Spleen (tissue), 11 donors: ENCODE measurements around the gene DAZL. TPM values are rescaled to one million over a fixed set of nuclear protein-coding genes. Genes with fewer than 3 reads are reported as not detected.

Source experiments
- DNase-seq: peaks from one replicate; pipeline ENCODE4 v3.0.0-alpha.2; 2020
- H3K27ac ChIP-seq, 8 donors: fragments of 200-600 bp; sonication (generic) in 7 of 8; 1 replicate in 4 of 8; 2 replicates in 4 of 8; pipeline versions ENCODE4 v1.5.0 to v1.8.0; 2016 to 2021; ENCODE audit warnings: inconsistent platforms in 4 of 8, mild to moderate bottlenecking in 4 of 8, moderate library complexity in 1 of 8
- H3K27me3 ChIP-seq, 7 donors: fragments of 200-600 bp; sonication (generic) in 6 of 7; replicated peaks in 1 of 7; 1 replicate in 4 of 7; 2 replicates in 3 of 7; pipeline versions ENCODE4 v1.5.0 to v1.8.0; 2016 to 2021; ENCODE audit warnings: inconsistent platforms in 3 of 7, mild to moderate bottlenecking in 1 of 7
- H3K36me3 ChIP-seq, 6 donors: fragments of 200-600 bp; sonication (generic) in 5 of 6; 1 replicate in 4 of 6; 2 replicates in 2 of 6; pipeline versions ENCODE4 v1.5.0 to v1.8.0; 2016 to 2021; ENCODE audit warnings: inconsistent platforms in 2 of 6
- H3K4me1 ChIP-seq, 6 donors: fragments of 200-600 bp; sonication (generic) in 5 of 6; 1 replicate in 3 of 6; 2 replicates in 3 of 6; pipeline versions ENCODE4 v1.5.0 to v1.8.0; 2016 to 2021; ENCODE audit warnings: inconsistent platforms in 3 of 6
- H3K4me3 ChIP-seq, 8 donors: fragments of 200-600 bp; sonication (generic) in 7 of 8; 1 replicate in 4 of 8; 2 replicates in 4 of 8; pipeline versions ENCODE4 v1.5.0 to v1.8.0; 2016 to 2021; ENCODE audit warnings: inconsistent platforms in 4 of 8, mild to moderate bottlenecking in 4 of 8, moderate library complexity in 2 of 8
- H3K9me3 ChIP-seq, 8 donors: fragments of 200-600 bp; sonication (generic) in 7 of 8; 1 replicate in 4 of 8; 2 replicates in 4 of 8; pipeline versions ENCODE4 v1.5.0 to v1.8.0; 2016 to 2021; ENCODE audit warnings: inconsistent platforms in 4 of 8
- CTCF ChIP-seq, 11 experiments: fragments of 200-600 bp in 7 of 11; fragments of 450-650 bp in 4 of 11; sonication (generic) in 4 of 11; IDR thresholded peaks in 8 of 11; conservative IDR thresholded peaks in 3 of 11; 1 replicate in 7 of 11; 2 replicates in 4 of 11; pipeline versions ENCODE4 v1.4.0 to v1.8.0; 2016 to 2021; ENCODE audit warnings: antibody characterized with exemption in 11 of 11, inconsistent platforms in 4 of 11, mild to moderate bottlenecking in 1 of 11
- POLR2A ChIP-seq, 3 donors: fragments of 450-650 bp; IDR thresholded peaks; one replicate each; pipeline ENCODE4 v1.5.1; 2017; ENCODE audit warnings: antibody characterized with exemption in 3 of 3, mild to moderate bottlenecking in 1 of 3
- POLR2AphosphoS5 ChIP-seq, 3 donors: sonication (generic); formaldehyde crosslinking; IDR thresholded peaks; one replicate each; pipeline ENCODE4 v1.5.1; 2017; ENCODE audit warnings: antibody characterized with exemption in 3 of 3
- WGBS, 5 donors: extraction: QIAGEN DNeasy Blood & Tissue Kit in 3 of 5; methylation state at CpG; one replicate each; pipeline versions ENCODE4 v1.1.5 to v1.1.7; 2013 to 2018; 5-methylcytosine and 5-hydroxymethylcytosine counted together
- intact Hi-C: fragments of 100-400 bp; cut with DNase I; formaldehyde crosslinking; loops from one replicate; pipeline ENCODE4 v1.15.0; 2023; ENCODE audit warnings: low total_unique reads
- polyA plus RNA-seq, 3 donors: library from polyadenylated mRNA; stranded (reverse); fragments of 200-250 nt; gene quantifications; one replicate each; pipeline ENCODE4 v1.2.1, GENCODE V29; 2013
- total RNA-seq, 7 donors: library from RNA; depleted of rRNA in 3 of 7; stranded (reverse); fragments of >200 nt in 3 of 7; fragmentation: NEBNext Ultra II Directional in 4 of 7; extraction: Animal tissue kit (Norgen Biotek cat#: 25700) in 4 of 7; gene quantifications; one replicate each; pipeline versions ENCODE4 v1.1.0 to v1.2.1, GENCODE V29; 2016 to 2021
- donor health status: healthy with polysubstance abuse.
- donor health status: DM: no; HTN: no; CAD: no; lungs with moderate emphysema.
- donor health status: DM: no; HTN: no; CAD: no.
- donor health status: Bipolar disorder and iron deficiency.
- donor health status: healthy.
- donor health status: DM: no; HTN: no; CAD: no.
- donor health status: DM: yes; HTN: yes; CAD: no.

The DAZL gene
- total and polyA plus RNA-seq, 10 donors = 0.04 to 0.51 (median 0.30) TPM; not detected in 5

GRCh38 chr3:16546186-16547010 is 58.8 kb downstream of the DAZL start:
- Histone ChIP-seq H3K27me3 (no peaks in the 10 kb centered on the region), H3K9me3 (peaks cover 0 to 5% (median 0%) of the 10 kb centered on the region in 8 donors), H3K4me1 (peaks cover 0 to 23% (median 7%) of the 10 kb centered on the region in 6 donors), H3K4me3 (no peak overlapping the region), H3K36me3 (no peaks in the 10 kb centered on the region), H3K27ac (no peak overlapping the region)
- WGBS, 5 donors = 62 to 76% (median 70%) methylated on average over 12 of the region's 12 CpGs
- DNase-seq = no peak
- intact Hi-C loops = no loop called here
- TF ChIP-seq POLR2A (IDR thresholded peaks at IDR 0.05) (no peak), CTCF (IDR thresholded peaks at IDR 0.05 in 8 of 11, conservative IDR thresholded peaks at IDR 0.05 in 3 of 11) (no peak), POLR2AphosphoS5 (IDR thresholded peaks at IDR 0.05) (no peak)

GRCh38 chr3:16545413-16546185 is 59.6 kb downstream of the DAZL start:
- 77 to 88% (median 85%) methylated on average over 10 of the region's 10 CpGs for WGBS, 5 donors
- Histone ChIP-seq H3K9me3 (peaks cover 0 to 5% (median 0%) of the 10 kb centered on the region in 8 donors), H3K36me3 (no peaks in the 10 kb centered on the region), H3K4me1 (peaks cover 0 to 17% (median 4%) of the 10 kb centered on the region in 6 donors), H3K27me3 (no peaks in the 10 kb centered on the region), H3K27ac (no peak overlapping the region), H3K4me3 (no peak overlapping the region)
- no peak for DNase-seq
- intact Hi-C loops = no loop called here
- TF ChIP-seq CTCF (IDR thresholded peaks at IDR 0.05 in 8 of 11, conservative IDR thresholded peaks at IDR 0.05 in 3 of 11) (no peak), POLR2AphosphoS5 (IDR thresholded peaks at IDR 0.05) (no peak), POLR2A (IDR thresholded peaks at IDR 0.05) (no peak)

GRCh38 chr3:16543242-16543864 is 61.9 kb downstream of the DAZL start:
- intact Hi-C loops = no loop called here
- peaks cover 0 to 5% (median 0%) of the 10 kb centered on the region in 8 donors for H3K9me3 ChIP-seq
- H3K27ac ChIP-seq = no peak overlapping the region
- TF ChIP-seq POLR2A (IDR thresholded peaks at IDR 0.05) (no peak), CTCF (IDR thresholded peaks at IDR 0.05 in 8 of 11, conservative IDR thresholded peaks at IDR 0.05 in 3 of 11) (no peak), POLR2AphosphoS5 (IDR thresholded peaks at IDR 0.05) (no peak)
- peaks cover 0 to 2% (median 0%) of the 10 kb centered on the region in 7 donors for H3K27me3 ChIP-seq
- no peaks in the 10 kb centered on the region for H3K36me3 ChIP-seq
- 63 to 81% (median 71%) methylated on average over 6 of the region's 6 CpGs for WGBS, 5 donors
- H3K4me1 ChIP-seq = peaks cover 0 to 10% (median 0%) of the 10 kb centered on the region in 6 donors
- H3K4me3 ChIP-seq = no peak overlapping the region
- DNase-seq = no peak
